BJ (cell line): ENCODE results near the gene SPRED1. TPM values are rescaled to one million over a fixed set of nuclear protein-coding genes. Genes with fewer than 3 reads are reported as not detected.

Source experiments
- CTCF ChIA-PET: fragments of 350-600 bp; formaldehyde crosslinking; extraction: SDS; loops from one replicate; lab custom pipeline; 2021; ENCODE audit warnings: antibody characterized with exemption, inconsistent platforms; lab: Yijun Ruan, JAX
- POLR2A ChIA-PET: fragments of 300-600 bp; sonication (Branson Sonifier 250); formaldehyde crosslinking; extraction: SDS; loops from one replicate; lab custom pipeline; 2021; ENCODE audit warnings: antibody characterized with exemption; lab: Charles Lee
- DNase-seq: peaks from one replicate; pipeline ENCODE4 v3.0.0-alpha.2; 2011; ENCODE audit warnings: low read depth
- H3K27me3 ChIP-seq: 2 replicates; pipeline ENCODE4 v1.6.0; 2011; ENCODE audit warnings: low read length; ENCODE audit not compliant: control insufficient read depth, insufficient read depth
- H3K36me3 ChIP-seq: 2 replicates; pipeline ENCODE4 v1.5.1; 2011; ENCODE audit warnings: low read length; ENCODE audit not compliant: control insufficient read depth, insufficient read depth
- H3K4me3 ChIP-seq: 2 replicates; pipeline ENCODE4 v1.5.1; 2011; ENCODE audit warnings: low read depth, mild to moderate bottlenecking, control low read depth, low read length
- CTCF ChIP-seq: IDR thresholded peaks from 2 replicates; pipeline ENCODE4 v1.5.1; 2011; ENCODE audit warnings: low read depth, mild to moderate bottlenecking, control low read depth, inconsistent platforms, low read length, moderate library complexity; ENCODE audit not compliant: insufficient read depth
- polyA plus RNA-seq: library from polyadenylated mRNA; depleted of rRNA; stranded (reverse); fragments of >200 nt; gene quantifications from 2 replicates; pipeline ENCODE4 v1.2.3, GENCODE V29; 2011

SPRED1 gene
- polyA plus RNA-seq, 1 experiment, result 5.2 TPM

DNA sequence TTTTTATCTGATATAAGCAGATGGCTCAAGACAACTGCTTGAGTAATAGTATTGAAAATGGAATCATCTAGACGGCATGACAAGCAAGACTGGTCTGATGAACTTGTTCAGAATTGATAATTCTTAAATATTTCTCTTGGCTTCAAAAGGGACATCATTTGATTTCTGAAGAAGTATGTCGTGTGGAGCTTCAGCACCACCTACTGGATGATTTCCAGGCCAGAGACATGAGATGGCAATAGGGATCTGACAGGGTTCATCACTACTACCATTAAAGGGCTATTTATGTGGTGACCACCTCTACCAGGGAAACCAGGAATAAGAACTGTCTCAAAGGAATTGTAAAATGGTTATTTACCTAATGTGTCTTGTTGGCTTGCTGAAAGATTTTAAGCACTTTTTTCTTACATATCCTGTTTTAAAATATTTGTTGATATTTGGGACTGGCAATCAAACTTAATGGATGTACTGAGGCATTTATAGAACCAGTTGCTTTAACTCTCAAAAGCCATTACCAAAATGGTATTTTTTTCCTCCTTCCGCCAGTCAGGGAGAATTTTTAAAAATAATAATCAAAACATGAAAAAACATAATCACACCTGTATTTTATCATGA, 101.8 kb downstream of the SPRED1 start:
- DNase-seq, result no peak
- H3K36me3 ChIP-seq, result peaks cover 2% of the 10 kb centered on the region
- ChIA-PET CTCF (interaction anchor here (0.9 to 5.9 kb wide), 6 partner anchors 9 to 359 kb away, joined by 3 to 35 read pairs (median 4); no protein-coding TSS in a partner anchor), POLR2A (no interaction called here)
- peak; percentile 69 for TF ChIP-seq CTCF
- no peaks in the 10 kb centered on the region for H3K27me3 ChIP-seq
- no peak overlapping the region for H3K4me3 ChIP-seq

DNA sequence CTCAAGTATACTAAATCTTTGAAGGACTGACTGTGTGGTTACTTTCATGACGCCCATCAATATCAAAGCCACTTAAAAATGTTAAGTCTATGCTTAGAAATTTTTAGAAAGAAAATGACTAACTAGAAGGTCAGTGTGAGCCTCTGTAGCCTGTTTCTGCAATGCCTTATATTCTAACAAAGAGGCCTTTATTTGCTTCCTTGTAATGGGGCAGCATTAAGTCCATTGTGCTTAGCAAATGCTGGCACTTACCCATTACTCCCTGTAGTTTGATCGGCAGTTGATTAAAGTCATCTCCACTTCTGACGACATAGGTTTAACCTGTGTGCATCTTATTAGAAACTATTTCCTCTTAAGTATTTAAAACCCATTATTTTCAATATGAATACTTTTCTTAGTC, 109.7 kb downstream of the SPRED1 start:
- DNase-seq, result no peak
- ChIA-PET CTCF (no interaction called here), POLR2A (no interaction called here)
- Histone ChIP-seq H3K36me3 (no peaks in the 10 kb centered on the region), H3K4me3 (no peak overlapping the region), H3K27me3 (no peaks in the 10 kb centered on the region)
- TF ChIP-seq CTCF, result no peak

GRCh38 chr15:38367476-38367875, 114.8 kb downstream of the SPRED1 start:
- POLR2A ChIA-PET, result no interaction called here
- H3K36me3 ChIP-seq, result no peaks in the 10 kb centered on the region

GRCh38 chr15:38369936-38370478, 117.4 kb downstream of the SPRED1 start:
- no peak for TF ChIP-seq CTCF
- POLR2A ChIA-PET, result interaction anchor here (0.8 kb wide), 1 partner anchor 25 kb away, joined by 3 read pairs; no protein-coding TSS in a partner anchor
- Histone ChIP-seq H3K27me3 (peaks cover 1% of the 10 kb centered on the region; the same call in 1 of the 2 replicates), H3K4me3 (no peak overlapping the region), H3K36me3 (no peaks in the 10 kb centered on the region)
- DNase-seq, result no peak
- CTCF ChIA-PET, result no interaction called here

More at GRCh38 chr15:38367476-38367875, 114.8 kb downstream of the SPRED1 start:
- peak; percentile 7 for DNase-seq
- Histone ChIP-seq H3K4me3 (no peak overlapping the region), H3K27me3 (no peaks in the 10 kb centered on the region)
- CTCF ChIA-PET, result interaction anchor here (0.9 kb wide), 1 partner anchor 420 kb away, joined by 3 read pairs; no protein-coding TSS in a partner anchor
- TF ChIP-seq CTCF, result no peak

DNA sequence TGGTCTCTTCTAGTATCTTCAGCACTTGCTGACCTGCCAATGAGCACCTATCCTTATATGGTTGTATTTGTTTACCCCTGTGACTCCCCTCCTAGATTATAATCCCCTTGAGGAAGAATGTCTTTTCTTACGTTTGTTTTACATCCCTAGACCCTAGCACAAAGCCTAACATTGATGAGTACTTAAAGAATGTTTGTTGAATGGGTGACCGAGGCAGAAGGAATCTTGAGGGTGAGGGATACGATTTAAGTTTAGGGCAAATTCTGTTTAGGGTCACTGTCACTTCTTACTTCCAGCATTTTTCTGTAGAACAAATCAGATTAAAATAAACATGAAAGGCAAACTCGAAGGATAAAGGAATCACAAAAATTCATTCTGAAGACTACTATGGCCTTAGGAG, 120.4 kb downstream of the SPRED1 start:
- H3K4me3 ChIP-seq, result no peak overlapping the region
- peaks cover 1% of the 10 kb centered on the region; the same call in 1 of the 2 replicates for H3K27me3 ChIP-seq
- CTCF ChIA-PET, result interaction anchor here (1.1 kb wide), 1 partner anchor 14 kb away, joined by 4 read pairs; no protein-coding TSS in a partner anchor
- POLR2A ChIA-PET, result no interaction called here
- DNase-seq, result no peak
- TF ChIP-seq CTCF, result no peak
- H3K36me3 ChIP-seq, result no peaks in the 10 kb centered on the region
